Lung microvascular endothelial cell (primary cell): ENCODE measurements around the gene CCNK. TPM values are rescaled to one million over a fixed set of nuclear protein-coding genes. Genes with fewer than 3 reads are reported as not detected.

Source experiments
- DNase-seq, 2 donors: peaks; one replicate each; pipeline versions ENCODE4 v3.0.0 to v3.0.0-alpha.2; 2010; ENCODE audit warnings: low read depth in 2 of 2
- total RNA-seq: library from RNA; depleted of rRNA; stranded (reverse); fragments of >200 nt; gene quantifications from 2 replicates; pipeline ENCODE4 v1.2.1, GENCODE V29; 2014

Gene CCNK
- total RNA-seq, 1 donor from 2014 or later, result 25.6 TPM

GRCh38 chr14:99550387-99550992 lies 69.3 kb downstream of the CCNK start:
- no peak for DNase-seq

- DNase-seq, result no peak
Observed at GRCh38 chr14:99551034-99551922, 70.1 kb downstream of the CCNK start.

DNA sequence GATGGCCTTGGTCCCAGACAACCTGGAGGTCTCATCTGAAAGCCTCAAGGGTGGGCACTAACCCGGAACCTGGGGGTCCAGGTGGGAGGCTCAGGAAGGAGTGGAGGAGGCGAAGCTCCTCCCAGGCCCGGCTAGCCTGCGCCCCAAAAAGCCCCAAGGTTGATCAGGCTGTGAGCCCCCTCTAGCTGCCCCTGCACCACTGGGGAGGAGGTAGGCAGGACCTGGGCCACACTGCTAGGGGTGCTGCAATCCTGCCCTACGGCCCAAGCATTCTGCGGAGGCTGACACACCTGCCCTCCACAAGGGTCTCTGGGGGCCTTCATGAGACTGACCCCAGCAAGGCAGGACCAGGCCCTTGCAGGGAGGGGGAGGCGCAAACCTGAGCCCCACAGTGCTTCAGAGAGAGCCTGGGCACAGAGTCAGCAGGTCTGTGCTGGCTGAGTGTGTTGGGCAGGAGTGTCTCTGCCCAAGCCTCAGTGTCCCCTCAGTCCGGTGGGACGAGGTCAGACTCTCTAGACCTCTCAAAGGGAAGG lies 70.9 kb downstream of the CCNK start:
- DNase-seq, result no peak

GRCh38 chr14:99552572-99553216 lies 71.5 kb downstream of the CCNK start:
- no peak for DNase-seq

GRCh38 chr14:99554184-99554583 lies 73.0 kb downstream of the CCNK start:
- no peak for DNase-seq

DNA sequence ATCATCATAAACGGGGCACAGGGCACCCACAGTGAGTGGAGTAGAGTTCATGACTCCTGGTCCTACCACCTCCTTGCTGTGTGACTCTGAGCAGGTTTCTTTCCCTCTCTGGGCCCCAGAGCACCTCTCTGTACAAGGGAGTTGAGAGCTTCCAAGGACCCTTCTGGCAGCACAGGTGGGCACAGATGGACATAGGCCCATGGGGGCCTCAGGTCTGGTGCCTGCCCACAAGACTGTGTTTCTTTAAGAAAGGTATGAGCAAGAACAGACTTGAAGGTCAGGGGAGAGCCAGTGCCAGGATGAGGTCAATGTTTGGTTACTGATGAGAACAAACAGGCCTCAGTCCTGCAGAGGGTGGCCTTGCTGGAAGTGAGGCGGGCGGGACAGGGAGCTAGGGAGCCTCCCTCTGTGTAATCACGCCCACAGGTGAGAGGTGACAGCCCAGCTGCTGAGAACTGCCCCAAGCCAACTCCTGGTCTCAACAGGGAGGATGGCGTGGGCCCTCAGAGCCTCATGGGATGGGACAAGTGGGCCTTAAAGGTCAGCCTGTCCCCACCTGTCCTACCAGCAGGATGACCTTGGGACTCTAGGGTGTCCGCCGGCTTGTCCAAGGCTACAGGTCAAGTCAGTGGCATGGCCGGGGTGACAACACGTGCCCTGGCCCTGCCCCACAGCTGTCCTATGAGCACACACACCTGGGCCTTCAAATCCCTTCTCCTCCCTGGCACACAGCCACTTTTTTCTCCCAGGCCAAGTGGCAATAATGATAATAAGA lies 73.7 kb downstream of the CCNK start:
- no peak for DNase-seq

- DNase-seq, result no peak
Observed at GRCh38 chr14:99556134-99556791, 75.1 kb downstream of the CCNK start.

GRCh38 chr14:99559286-99559990 lies 78.2 kb downstream of the CCNK start:
- DNase-seq, result no peak

- DNase-seq, result no peak
Observed at GRCh38 chr14:99560403-99560802, 79.2 kb downstream of the CCNK start.

GRCh38 chr14:99560922-99561683 lies 79.9 kb downstream of the CCNK start:
- DNase-seq, result no peak

- DNase-seq, result no peak
Observed at GRCh38 chr14:99561864-99562263, 80.7 kb downstream of the CCNK start.

Other genes starting within 250 kb of the CCNK start
- gene BCL11B, start 209.2 kb upstream of the CCNK start, total RNA-seq, result under 0.01 TPM in 2 replicates
- gene SETD3, start 550 bp upstream of the CCNK start, total RNA-seq, result 38.4 and 57.9 TPM in 2 replicates
- gene CCDC85C, start 122.8 kb downstream of the CCNK start, total RNA-seq, result 1.6 and 2.8 TPM in 2 replicates
- 0.79 and 1.1 TPM in 2 replicates for gene HHIPL1, start 163.7 kb downstream of the CCNK start, total RNA-seq
- gene CYP46A1, start 202.9 kb downstream of the CCNK start, total RNA-seq, result under 0.01 TPM in 2 replicates